Neuronal stem cell (in vitro differentiated cells): ENCODE results near the gene THOC6.

Experiments used
- DNase-seq: peaks from one replicate; pipeline ENCODE4 v3.0.0-alpha.2; 2013; ENCODE audit warnings: low spot score
- H2AFZ ChIP-seq: one replicate; pipeline ENCODE4 v1.6.1; 2013; ENCODE audit warnings: mild to moderate bottlenecking, low read length, inconsistent platforms
- H2AK5ac ChIP-seq: 2 replicates; pipeline ENCODE4 v1.6.1; 2013; ENCODE audit warnings: low read depth, mild to moderate bottlenecking, inconsistent platforms, low read length, moderate library complexity, mixed read lengths
- H2BK120ac ChIP-seq: 2 replicates; pipeline ENCODE4 v1.6.1; 2013; ENCODE audit warnings: low read depth, mild to moderate bottlenecking, inconsistent platforms, low read length, moderate library complexity, mixed read lengths
- H2BK12ac ChIP-seq: one replicate; pipeline ENCODE4 v1.6.1; 2013; ENCODE audit warnings: low read length, inconsistent platforms
- H2BK15ac ChIP-seq: 2 replicates; pipeline ENCODE4 v1.6.1; 2013; ENCODE audit warnings: mild to moderate bottlenecking, low read length, inconsistent platforms, mixed read lengths
- H2BK5ac ChIP-seq: one replicate; pipeline ENCODE4 v1.6.1; 2013; ENCODE audit warnings: inconsistent platforms, mild to moderate bottlenecking, low read length, moderate library complexity
- H3K14ac ChIP-seq: one replicate; pipeline ENCODE4 v1.6.1; 2013; ENCODE audit warnings: low read length, inconsistent platforms
- H3K18ac ChIP-seq: 2 replicates; pipeline ENCODE4 v1.6.1; 2013; ENCODE audit warnings: low read length, inconsistent platforms
- H3K23ac ChIP-seq: 2 replicates; pipeline ENCODE4 v1.6.1; 2013; ENCODE audit warnings: low read depth, mild to moderate bottlenecking, mixed read lengths, low read length, inconsistent platforms; ENCODE audit not compliant: poor library complexity
- H3K27ac ChIP-seq: replicated peaks from 3 replicates; pipeline ENCODE4 v1.5.1; 2013; ENCODE audit warnings: low read length, inconsistent platforms
- H3K27me3 ChIP-seq, 3 experiments: 2 replicates each; pipeline ENCODE4 v1.6.1; 2013; ENCODE audit warnings: low read length in 3 of 3, mild to moderate bottlenecking in 2 of 3, inconsistent platforms in 1 of 3, low read depth in 1 of 3, mixed read lengths in 1 of 3, moderate library complexity in 1 of 3; ENCODE audit not compliant: control insufficient read depth in 3 of 3, insufficient read depth in 3 of 3
- H3K36me3 ChIP-seq, 2 donors: replicated peaks in 1 of 2; 2 replicates each; pipeline ENCODE4 v1.6.1; 2013; ENCODE audit warnings: low read length in 2 of 2; ENCODE audit not compliant: control insufficient read depth in 2 of 2, insufficient read depth in 2 of 2
- H3K4ac ChIP-seq: 2 replicates; pipeline ENCODE4 v1.6.1; 2013; ENCODE audit warnings: inconsistent platforms, mild to moderate bottlenecking, low read length, moderate library complexity
- H3K4me1 ChIP-seq, 2 donors: 1 replicate in 1 of 2; 2 replicates in 1 of 2; pipeline ENCODE4 v1.6.1; 2013; ENCODE audit warnings: low read length in 2 of 2, low read depth in 1 of 2; ENCODE audit not compliant: control insufficient read depth in 2 of 2, insufficient read depth in 1 of 2
- H3K4me2 ChIP-seq: one replicate; pipeline ENCODE4 v1.6.1; 2013; ENCODE audit warnings: mild to moderate bottlenecking, low read length, inconsistent platforms; ENCODE audit not compliant: insufficient read depth, poor library complexity, severe bottlenecking
- H3K4me3 ChIP-seq, 2 donors: 2 replicates each; pipeline ENCODE4 v1.5.1; 2013; ENCODE audit warnings: low read length in 2 of 2, mild to moderate bottlenecking in 2 of 2, inconsistent platforms in 1 of 2, moderate library complexity in 1 of 2
- H3K79me1 ChIP-seq: one replicate; pipeline ENCODE4 v1.6.1; 2013; ENCODE audit warnings: low read depth, mild to moderate bottlenecking, inconsistent platforms, low read length, moderate library complexity
- H3K9ac ChIP-seq: one replicate; pipeline ENCODE4 v1.6.1; 2013; ENCODE audit warnings: mild to moderate bottlenecking, low read depth, low read length, inconsistent platforms; ENCODE audit not compliant: poor library complexity
- H3K9me3 ChIP-seq, 2 donors: replicated peaks in 1 of 2; 2 replicates each; pipeline versions ENCODE3 to v1.6.1; 2013; ENCODE audit warnings: low read length in 2 of 2, mild to moderate bottlenecking in 2 of 2, inconsistent platforms in 1 of 2, low read depth in 1 of 2, mixed read lengths in 1 of 2, moderate library complexity in 1 of 2; ENCODE audit not compliant: control insufficient read depth in 2 of 2, insufficient read depth in 1 of 2
- H4K8ac ChIP-seq: one replicate; pipeline ENCODE4 v1.6.1; 2013; ENCODE audit warnings: low read depth, mild to moderate bottlenecking, inconsistent platforms, low read length, moderate library complexity
- H4K91ac ChIP-seq: one replicate; pipeline ENCODE4 v1.6.1; 2013; ENCODE audit warnings: low read length, low read depth, mild to moderate bottlenecking, inconsistent platforms; ENCODE audit not compliant: poor library complexity
- WGBS, 2 donors: extraction: QIAGEN DNeasy Blood & Tissue Kit; methylation state at CpG; one replicate each; pipeline ENCODE4 v1.1.7; 2013; ENCODE audit warnings: missing lambda C conversion rate in 2 of 2, mixed read lengths in 1 of 2; ENCODE audit not compliant: insufficient read length in 2 of 2, insufficient replicate concordance in 1 of 2; ENCODE audit errors: extremely low coverage in 2 of 2; 5-methylcytosine and 5-hydroxymethylcytosine counted together

THOC6 gene

DNA sequence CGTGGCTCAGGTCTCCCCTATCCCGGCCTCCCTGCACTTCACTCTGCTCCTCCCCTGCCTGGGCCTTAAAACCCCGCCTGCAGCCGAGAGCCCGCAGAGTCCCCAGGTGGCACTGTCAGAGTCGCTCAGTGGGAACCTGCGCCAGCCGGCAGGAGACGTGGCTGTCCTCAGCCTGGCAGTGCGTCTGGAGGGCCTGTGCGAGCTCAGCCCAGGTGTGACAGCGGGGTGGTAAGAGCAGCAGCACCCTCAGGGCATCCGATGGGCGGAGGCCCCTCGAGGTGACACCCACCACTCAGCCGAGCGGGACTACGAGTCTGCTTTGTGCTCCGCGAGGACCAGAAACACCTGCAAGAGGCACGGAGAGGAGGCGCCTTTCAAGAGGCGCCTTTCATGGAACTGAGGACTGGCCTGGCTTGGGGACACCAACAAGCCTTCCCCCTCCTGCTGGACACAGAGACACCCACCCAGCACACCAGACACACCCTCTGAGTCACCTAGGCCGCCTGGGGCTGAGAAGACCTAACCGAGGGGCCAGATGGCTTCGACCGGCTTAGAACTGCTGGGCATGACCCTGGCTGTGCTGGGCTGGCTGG lies 10.9 kb upstream of the THOC6 start, which contains the start of gene CLDN9:
TSS of gene CLDN9 (plus strand) at position 96 of the 593 bp plus-strand sequence. CDS start at position 536, 440 bp downstream.
- H3K23ac ChIP-seq, result peak within 1 kb of the TSS; percentile 97
- peak within 1 kb of the TSS; percentile 66 for H3K4ac ChIP-seq
- H3K14ac ChIP-seq, result peak within 1 kb of the TSS; percentile 89
- peaks cover 3% of the 10 kb centered on the region for H3K79me1 ChIP-seq
- peak within 1 kb of the TSS; percentile 89 for H3K18ac ChIP-seq
- H3K4me2 ChIP-seq, result peak within 1 kb of the TSS; percentile 64
- H3K4me1 ChIP-seq, result peaks cover 19 to 22% of the 10 kb centered on the region in 2 donors
- H2AFZ ChIP-seq, result peak within 1 kb of the TSS; percentile 80
- H3K4me3 ChIP-seq, result peak within 1 kb of the TSS in 1 of 2 donors; percentile 30
- peak within 1 kb of the TSS; percentile 54 for H2BK15ac ChIP-seq
- DNase-seq, result no peak
- peak within 1 kb of the TSS; percentile 91 for H2AK5ac ChIP-seq
- no peaks in the 10 kb centered on the region for H3K9me3 ChIP-seq
- H3K9ac ChIP-seq, result peak within 1 kb of the TSS; percentile 63
- peak within 1 kb of the TSS; percentile 31 for H2BK120ac ChIP-seq
- no peak within 1 kb of the TSS for H4K8ac ChIP-seq
- H4K91ac ChIP-seq, result peak within 1 kb of the TSS; percentile 30
- no CpG with 5 or more reads among the region's 27 CpGs for WGBS, 2 donors
- H3K36me3 ChIP-seq, result no peaks in the 10 kb centered on the region
- peak within 1 kb of the TSS; percentile 58 for H2BK12ac ChIP-seq
- H2BK5ac ChIP-seq, result peak within 1 kb of the TSS; percentile 82
- peaks cover 16 to 73% (median 59%) of the 10 kb centered on the region in 3 experiments for H3K27me3 ChIP-seq
- no peak within 1 kb of the TSS for H3K27ac ChIP-seq

- peak overlapping the region; percentile 58 for H2BK12ac ChIP-seq
- peaks cover 3% of the 10 kb centered on the region for H3K79me1 ChIP-seq
- H2BK120ac ChIP-seq, result peak overlapping the region; percentile 31
- H3K14ac ChIP-seq, result peak overlapping the region; percentile 89
- peak overlapping the region; percentile 82 for H2BK5ac ChIP-seq
- no peak for DNase-seq
- no peak overlapping the region for H3K27ac ChIP-seq
- H3K9ac ChIP-seq, result peak overlapping the region; percentile 44
- H3K4me1 ChIP-seq, result peaks cover 14 to 16% of the 10 kb centered on the region in 2 donors
- H3K4me2 ChIP-seq, result no peak overlapping the region
- H2AK5ac ChIP-seq, result peak overlapping the region; percentile 90
- peak overlapping the region; percentile 66 for H3K4ac ChIP-seq
- H3K4me3 ChIP-seq, result peak overlapping the region in 1 of 2 donors; percentile 15
- no peaks in the 10 kb centered on the region for H3K36me3 ChIP-seq
- H2AFZ ChIP-seq, result no peak overlapping the region
- H3K23ac ChIP-seq, result peak overlapping the region; percentile 97
- no CpG with 5 or more reads among the region's 27 CpGs for WGBS, 2 donors
- peaks cover 13 to 75% (median 54%) of the 10 kb centered on the region in 3 experiments for H3K27me3 ChIP-seq
- H4K91ac ChIP-seq, result peak overlapping the region; percentile 30
- peak overlapping the region; percentile 49 for H2BK15ac ChIP-seq
- H3K9me3 ChIP-seq, result no peaks in the 10 kb centered on the region
- H4K8ac ChIP-seq, result no peak overlapping the region
- H3K18ac ChIP-seq, result peak overlapping the region; percentile 80
Observed at GRCh38 chr16:3013491-3013951, 10.3 kb upstream of the THOC6 start.

DNA sequence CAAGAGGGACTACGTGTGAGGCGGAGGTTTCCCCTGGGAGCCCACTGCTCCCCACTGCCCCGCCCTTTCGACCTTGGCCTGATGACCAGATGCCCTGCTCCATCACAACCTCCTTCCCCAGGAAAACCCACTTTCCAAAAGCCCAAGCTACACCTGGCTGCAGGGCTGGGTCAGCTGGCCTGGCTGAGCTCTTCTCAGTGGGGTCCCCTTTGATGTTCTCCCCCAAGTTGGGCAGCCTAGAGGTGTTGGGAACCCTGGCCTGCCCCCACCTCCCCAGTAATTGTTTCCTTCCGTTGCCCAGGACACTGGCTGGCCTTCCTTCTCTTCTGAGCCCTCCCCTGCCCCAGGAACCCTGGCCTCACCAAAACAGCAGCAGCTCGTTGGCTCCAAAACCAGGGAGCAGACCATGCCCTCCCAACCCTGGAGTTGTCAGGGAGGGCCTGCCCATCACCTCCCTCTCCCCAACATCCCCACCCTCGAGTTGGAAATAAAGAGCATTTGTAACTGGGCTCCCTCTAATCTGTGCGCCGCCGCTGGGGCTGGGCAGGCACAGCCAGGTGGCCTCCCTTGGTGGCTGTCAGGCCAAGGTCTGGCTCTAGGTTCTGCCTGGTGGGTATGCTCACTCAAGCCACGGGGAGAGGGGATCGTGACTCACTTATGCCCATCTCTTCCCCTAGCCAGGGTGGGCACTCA lies 9.7 kb upstream of the THOC6 start:
- no peak overlapping the region for H3K4me3 ChIP-seq
- H2BK15ac ChIP-seq, result peak overlapping the region; percentile 81
- H3K27ac ChIP-seq, result no peak overlapping the region
- peak overlapping the region; percentile 31 for H2BK120ac ChIP-seq
- no peak overlapping the region for H2AFZ ChIP-seq
- H2BK5ac ChIP-seq, result peak overlapping the region; percentile 82
- peaks cover 9 to 75% (median 47%) of the 10 kb centered on the region in 3 experiments for H3K27me3 ChIP-seq
- no peak overlapping the region for H3K14ac ChIP-seq
- H3K36me3 ChIP-seq, result no peaks in the 10 kb centered on the region
- H3K4ac ChIP-seq, result no peak overlapping the region
- no peak overlapping the region for H4K8ac ChIP-seq
- peaks cover 11 to 14% of the 10 kb centered on the region in 2 donors for H3K4me1 ChIP-seq
- DNase-seq, result no peak
- H3K9me3 ChIP-seq, result no peaks in the 10 kb centered on the region
- H2AK5ac ChIP-seq, result peak overlapping the region; percentile 90
- H3K18ac ChIP-seq, result peak overlapping the region; percentile 64
- H4K91ac ChIP-seq, result no peak overlapping the region
- no peak overlapping the region for H3K4me2 ChIP-seq
- H2BK12ac ChIP-seq, result no peak overlapping the region
- no peak overlapping the region for H3K9ac ChIP-seq
- H3K79me1 ChIP-seq, result peaks cover 3% of the 10 kb centered on the region
- no CpG with 5 or more reads among the region's 12 CpGs for WGBS, 2 donors
- peak overlapping the region; percentile 97 for H3K23ac ChIP-seq

GRCh38 chr16:3014971-3015370 lies 8.9 kb upstream of the THOC6 start:
- Histone ChIP-seq H3K27me3 (peaks cover 9 to 68% (median 40%) of the 10 kb centered on the region in 3 experiments), H3K4me3 (no peak overlapping the region)

More at GRCh38 chr16:3014971-3015370, 8.9 kb upstream of the THOC6 start:
- WGBS, 2 donors, result no CpG with 5 or more reads among the region's 6 CpGs
- H3K14ac ChIP-seq, result no peak overlapping the region
- H3K27ac ChIP-seq, result no peak overlapping the region
- no peak overlapping the region for H2BK12ac ChIP-seq
- no peak for DNase-seq
- peaks cover 5 to 14% of the 10 kb centered on the region in 2 donors for H3K4me1 ChIP-seq
- H2AK5ac ChIP-seq, result peak overlapping the region; percentile 46
- H2BK5ac ChIP-seq, result no peak overlapping the region
- no peak overlapping the region for H2AFZ ChIP-seq
- H3K4me2 ChIP-seq, result no peak overlapping the region
- no peak overlapping the region for H3K18ac ChIP-seq
- H3K9ac ChIP-seq, result no peak overlapping the region
- no peak overlapping the region for H2BK120ac ChIP-seq
- no peak overlapping the region for H2BK15ac ChIP-seq
- no peak overlapping the region for H4K91ac ChIP-seq
- no peaks in the 10 kb centered on the region for H3K36me3 ChIP-seq
- no peaks in the 10 kb centered on the region for H3K9me3 ChIP-seq
- H3K79me1 ChIP-seq, result peaks cover 6% of the 10 kb centered on the region
- no peak overlapping the region for H4K8ac ChIP-seq
- no peak overlapping the region for H3K23ac ChIP-seq
- no peak overlapping the region for H3K4ac ChIP-seq
